H9 (cell line): ENCODE measurements around the gene PTPRR. TPM values are rescaled to one million over a fixed set of nuclear protein-coding genes. Genes with fewer than 3 reads are reported as not detected.

ENCODE experiments used
- DNase-seq: peaks from one replicate; pipeline ENCODE4 v3.0.0-alpha.2; 2017
- H2AFZ ChIP-seq: one replicate; pipeline ENCODE4 v1.6.1; 2013; ENCODE audit warnings: mild to moderate bottlenecking, low read length, control low read depth, moderate library complexity
- H2AK5ac ChIP-seq: 2 replicates; pipeline ENCODE4 v1.6.1; 2013; ENCODE audit warnings: low read length, control low read depth, mixed read lengths; ENCODE audit not compliant: insufficient read length
- H2BK120ac ChIP-seq: one replicate; pipeline ENCODE4 v1.6.1; 2013; ENCODE audit warnings: low read depth, mild to moderate bottlenecking, low read length, control low read depth, inconsistent platforms; ENCODE audit not compliant: poor library complexity, severe bottlenecking
- H2BK12ac ChIP-seq: 2 replicates; pipeline ENCODE4 v1.6.1; 2013; ENCODE audit warnings: low read length, control low read depth, mixed read lengths, low read depth; ENCODE audit not compliant: insufficient read length
- H2BK15ac ChIP-seq: 2 replicates; pipeline ENCODE4 v1.6.1; 2013; ENCODE audit warnings: low read depth, low read length, control low read depth
- H2BK20ac ChIP-seq: one replicate; pipeline ENCODE4 v1.6.1; 2013; ENCODE audit warnings: low read depth, mild to moderate bottlenecking, low read length, control low read depth, inconsistent platforms; ENCODE audit not compliant: poor library complexity, severe bottlenecking
- H2BK5ac ChIP-seq: 2 replicates; pipeline ENCODE4 v1.6.1; 2013; ENCODE audit warnings: low read length, control low read depth, mixed read lengths; ENCODE audit not compliant: insufficient read length
- H3K14ac ChIP-seq: 2 replicates; pipeline ENCODE4 v1.6.1; 2013; ENCODE audit warnings: low read length, control low read depth; ENCODE audit not compliant: insufficient read depth
- H3K18ac ChIP-seq: 2 replicates; pipeline ENCODE4 v1.6.1; 2013; ENCODE audit warnings: low read depth, mild to moderate bottlenecking, mixed read lengths, low read length, control low read depth; ENCODE audit not compliant: insufficient read length
- H3K23ac ChIP-seq: 2 replicates; pipeline ENCODE4 v1.6.1; 2013; ENCODE audit warnings: low read length, control low read depth, mixed read lengths, low read depth; ENCODE audit not compliant: insufficient read length
- H3K23me2 ChIP-seq: 2 replicates; pipeline ENCODE4 v1.6.1; 2013; ENCODE audit warnings: low read depth, mild to moderate bottlenecking, mixed read lengths, low read length, control low read depth; ENCODE audit not compliant: insufficient read length, poor library complexity, severe bottlenecking
- H3K27ac ChIP-seq: 2 replicates; pipeline ENCODE4 v1.5.1; 2013; ENCODE audit warnings: low read length, control low read depth, mixed read lengths, low read depth; ENCODE audit not compliant: insufficient read length
- H3K27me3 ChIP-seq: 2 replicates; pipeline ENCODE4 v1.6.1; 2013; ENCODE audit warnings: low read length, control low read depth, inconsistent platforms; ENCODE audit not compliant: insufficient read depth
- H3K4ac ChIP-seq: 2 replicates; pipeline ENCODE4 v1.6.1; 2013; ENCODE audit warnings: low read depth, mild to moderate bottlenecking, control low read depth, inconsistent platforms, low read length, moderate library complexity
- H3K4me1 ChIP-seq: 2 replicates; pipeline ENCODE4 v1.6.1; 2013; ENCODE audit warnings: low read length, control low read depth, inconsistent platforms; ENCODE audit not compliant: insufficient read depth
- H3K4me2 ChIP-seq: 2 replicates; pipeline ENCODE4 v1.6.1; 2013; ENCODE audit warnings: low read length, control low read depth, mixed read lengths; ENCODE audit not compliant: insufficient read length, insufficient read depth
- H3K56ac ChIP-seq: 2 replicates; pipeline ENCODE4 v1.6.1; 2013; ENCODE audit warnings: low read depth, mild to moderate bottlenecking, mixed read lengths, low read length, control low read depth; ENCODE audit not compliant: insufficient read length
- H3K79me1 ChIP-seq: 2 replicates; pipeline ENCODE4 v1.6.1; 2013; ENCODE audit warnings: low read depth, mild to moderate bottlenecking, moderate library complexity, low read length, control low read depth, inconsistent platforms; ENCODE audit not compliant: insufficient read depth, poor library complexity, severe bottlenecking
- H3K79me2 ChIP-seq: 2 replicates; pipeline ENCODE4 v1.6.1; 2013; ENCODE audit warnings: low read length, control low read depth, inconsistent platforms; ENCODE audit not compliant: insufficient read depth
- H3K9ac ChIP-seq: 2 replicates; pipeline ENCODE4 v1.6.1; 2013; ENCODE audit warnings: low read length, control low read depth, mixed read lengths; ENCODE audit not compliant: insufficient read length; ENCODE audit errors: extremely low read depth
- H3K9me3 ChIP-seq: one replicate; pipeline ENCODE4 v1.6.1; 2013; ENCODE audit warnings: low read depth, low read length, inconsistent platforms; ENCODE audit not compliant: control insufficient read depth
- H3T11ph ChIP-seq: one replicate; pipeline ENCODE4 v1.6.1; 2013; ENCODE audit warnings: mild to moderate bottlenecking, low read length, control low read depth, inconsistent platforms
- H4K20me1 ChIP-seq: one replicate; pipeline ENCODE4 v1.6.1; 2013; ENCODE audit not compliant: control insufficient read depth, insufficient read length, insufficient read depth
- H4K5ac ChIP-seq: 2 replicates; pipeline ENCODE4 v1.6.1; 2013; ENCODE audit warnings: low read depth, mild to moderate bottlenecking, mixed read lengths, low read length, control low read depth; ENCODE audit not compliant: insufficient read length
- H4K8ac ChIP-seq: replicated peaks from 2 replicates; pipeline ENCODE4 v1.6.1; 2013; ENCODE audit warnings: low read length, control low read depth, mixed read lengths, low read depth; ENCODE audit not compliant: insufficient read length
- H4K91ac ChIP-seq: 2 replicates; pipeline ENCODE4 v1.6.1; 2013; ENCODE audit warnings: low read depth, mild to moderate bottlenecking, moderate library complexity, mixed read lengths, low read length, control low read depth; ENCODE audit not compliant: insufficient read length
- H3K27ac Mint-ChIP-seq, 3 experiments: 2 replicates in 2 of 3; 3 replicates in 1 of 3; pipeline ENCODE4 v1.8.0; 2020 to 2021; ENCODE audit warnings: mixed read lengths in 3 of 3, mild to moderate bottlenecking in 1 of 3, moderate library complexity in 1 of 3
- H3K27me3 Mint-ChIP-seq: 2 replicates; pipeline ENCODE4 v1.8.0; 2021; ENCODE audit warnings: low read depth, mild to moderate bottlenecking, moderate library complexity, mixed read lengths
- H3K36me3 Mint-ChIP-seq, 3 experiments: 2 replicates in 2 of 3; 3 replicates in 1 of 3; pipeline ENCODE4 v1.8.0; 2020 to 2021; ENCODE audit warnings: low read depth in 3 of 3, mixed read lengths in 3 of 3; ENCODE audit not compliant: insufficient read depth in 1 of 3
- H3K4me1 Mint-ChIP-seq, 2 experiments: 2 replicates each; pipeline ENCODE4 v1.8.0; 2020; ENCODE audit warnings: mixed read lengths in 2 of 2
- H3K4me3 Mint-ChIP-seq, 2 experiments: 2 replicates in 1 of 2; 3 replicates in 1 of 2; pipeline ENCODE4 v1.8.0; 2020 to 2021; ENCODE audit warnings: mild to moderate bottlenecking in 2 of 2, mixed read lengths in 2 of 2, moderate library complexity in 1 of 2
- H3K9me3 Mint-ChIP-seq, 2 experiments: 2 replicates in 1 of 2; 3 replicates in 1 of 2; pipeline ENCODE4 v1.8.0; 2020; ENCODE audit warnings: mild to moderate bottlenecking in 2 of 2, mixed read lengths in 2 of 2, moderate library complexity in 1 of 2
- CTCF ChIP-seq: fragments of 200-600 bp; sonication (generic); conservative IDR thresholded peaks from 3 replicates; pipeline ENCODE4 v1.8.0; 2021; ENCODE audit warnings: antibody characterized with exemption, mild to moderate bottlenecking
- WGBS: extraction: QIAGEN DNeasy Blood & Tissue Kit; methylation state at CpG from one replicate; pipeline ENCODE4 v1.1.7; 2013; ENCODE audit warnings: missing lambda C conversion rate, low lambda C conversion rate, mixed read lengths; ENCODE audit not compliant: insufficient read length; ENCODE audit errors: extremely low coverage; 5-methylcytosine and 5-hydroxymethylcytosine counted together
- total RNA-seq: library from RNA; stranded (reverse); gene quantifications from 2 replicates; pipeline ENCODE4 v1.2.1, GENCODE V29; 2021

Gene PTPRR
- total RNA-seq, 1 experiment from 2014 or later = 0.22 TPM

GRCh38 chr12:70806827-70807226, 113.7 kb downstream of the PTPRR start:
- Histone ChIP-seq H2AFZ (no peak overlapping the region), H3K4me1 (peaks cover 2% of the 10 kb centered on the region; the same call in 1 of the 2 replicates), H2BK20ac (no peak overlapping the region), H4K5ac (no peak overlapping the region), H4K91ac (no peak overlapping the region), H4K20me1 (no peaks in the 10 kb centered on the region), H3K79me2 (no peaks in the 10 kb centered on the region), H3K79me1 (no peaks in the 10 kb centered on the region), H3K4ac (no peak overlapping the region), H4K8ac (no peak overlapping the region), H3T11ph (no peak overlapping the region), H3K56ac (no peak overlapping the region), H3K23me2 (no peaks in the 10 kb centered on the region), H3K14ac (no peak overlapping the region), H3K23ac (no peak overlapping the region), H3K27ac (no peak overlapping the region), H2AK5ac (no peak overlapping the region), H3K27me3 (no peaks in the 10 kb centered on the region), H2BK120ac (no peak overlapping the region), H3K4me2 (no peak overlapping the region), H3K18ac (no peak overlapping the region), H3K9me3 (no peaks in the 10 kb centered on the region), H2BK15ac (no peak overlapping the region), H2BK12ac (no peak overlapping the region), H2BK5ac (no peak overlapping the region), H3K9ac (no peak overlapping the region)
- Mint-ChIP-seq H3K9me3 (peaks cover 16 to 18% of the 10 kb centered on the region in 2 experiments), H3K4me1 (peaks cover 55 to 56% of the 10 kb centered on the region in 2 experiments), H3K36me3 (peaks cover 13 to 17% (median 15%) of the 10 kb centered on the region in 3 experiments), H3K27me3 (peaks cover 4% of the 10 kb centered on the region), H3K27ac (no peak overlapping the region; a peak in 1 of 7 replicates), H3K4me3 (no peak overlapping the region)
- no CpG with 5 or more reads among the region's 1 CpG for WGBS
- DNase-seq = no peak
- no peak for TF ChIP-seq CTCF
